K562 (cell line): ENCODE results near the gene LRRC25. TPM values are rescaled to one million over a fixed set of nuclear protein-coding genes. Genes with fewer than 3 reads are reported as not detected.

Experiments
- ATF2 ChIP-seq: sonication (generic); formaldehyde crosslinking; IDR thresholded peaks from 2 replicates; pipeline ENCODE4 v1.8.1; 2022; ENCODE audit warnings: missing genetic modification reagents
- BRD4 ChIP-seq: fragments of 200-600 bp; sonication (generic); IDR thresholded peaks from 2 replicates; pipeline ENCODE4 v1.6.1; 2017; ENCODE audit warnings: inconsistent platforms
- CBFB ChIP-seq: sonication (generic); formaldehyde crosslinking; IDR thresholded peaks from 2 replicates; pipeline ENCODE4 v1.4.0; 2020; ENCODE audit warnings: mild to moderate bottlenecking, missing genetic modification reagents
- CHD2 ChIP-seq: IDR thresholded peaks from 2 replicates; pipeline ENCODE4 v1.6.1; 2011; ENCODE audit warnings: low read depth, low read length
- EHMT2 ChIP-seq: fragments of 450-650 bp; IDR thresholded peaks from 2 replicates; pipeline ENCODE4 v1.6.1; 2018; ENCODE audit warnings: antibody characterized with exemption
- FOXJ2 ChIP-seq: fragments of 200-800 bp; sonication (Bioruptor generic); IDR thresholded peaks from 2 replicates; pipeline ENCODE4 v1.6.1; 2016; ENCODE audit warnings: missing genetic modification characterization, missing compliant biosample characterization
- FOXP1 ChIP-seq: sonication (generic); formaldehyde crosslinking; IDR thresholded peaks from 2 replicates; pipeline ENCODE4 v1.8.0; 2022; ENCODE audit warnings: mild to moderate bottlenecking, missing genetic modification reagents
- GTF2F1 ChIP-seq: IDR thresholded peaks from 2 replicates; pipeline ENCODE4 v1.6.1; 2011; ENCODE audit warnings: low read depth, low read length, improper control_type of control experiment
- HDAC1 ChIP-seq, 2 experiments: fragments of 450-650 bp; IDR thresholded peaks; 2 replicates each; pipeline ENCODE4 v1.6.1; 2016 to 2017; ENCODE audit warnings: inconsistent platforms in 1 of 2, mild to moderate bottlenecking in 1 of 2, moderate library complexity in 1 of 2
- HDAC8 ChIP-seq: fragments of 450-650 bp; IDR thresholded peaks from 2 replicates; pipeline ENCODE4 v1.6.1; 2016; ENCODE audit warnings: mild to moderate bottlenecking, missing genetic modification characterization, moderate library complexity, missing compliant biosample characterization
- MYBL2 ChIP-seq, 2 experiments: fragments of 450-650 bp in 1 of 2; sonication (generic) in 1 of 2; formaldehyde crosslinking in 1 of 2; IDR thresholded peaks; 2 replicates each; pipeline versions ENCODE4 v1.6.1 to v1.8.1; 2017 to 2022; ENCODE audit warnings: borderline replicate concordance in 1 of 2, inconsistent platforms in 1 of 2, low read depth in 1 of 2, mild to moderate bottlenecking in 1 of 2, missing genetic modification reagents in 1 of 2, moderate library complexity in 1 of 2
- NR1H2 ChIP-seq: sonication (generic); formaldehyde crosslinking; IDR thresholded peaks from 2 replicates; pipeline ENCODE4 v1.4.0; 2020; ENCODE audit warnings: mild to moderate bottlenecking, missing genetic modification reagents
- PHF8 ChIP-seq: fragments of 200-600 bp; sonication (generic); IDR thresholded peaks from 2 replicates; pipeline ENCODE4 v1.6.1; 2012; ENCODE audit warnings: mixed run types, mild to moderate bottlenecking, inconsistent platforms, low read length, moderate library complexity, borderline replicate concordance
- POLR2B ChIP-seq: fragments of 450-650 bp; IDR thresholded peaks from 2 replicates; pipeline ENCODE4 v1.6.1; 2018; ENCODE audit warnings: low read depth; ENCODE audit not compliant: partially characterized antibody
- STAT5B ChIP-seq: fragments of 250-450 bp; sonication (Bioruptor Pico); IDR thresholded peaks from 2 replicates; pipeline ENCODE4 v1.8.0; 2021; ENCODE audit warnings: mild to moderate bottlenecking, inconsistent platforms
- TAF9B ChIP-seq: fragments of 450-650 bp; IDR thresholded peaks from 2 replicates; pipeline ENCODE4 v1.6.1; 2018; ENCODE audit warnings: mild to moderate bottlenecking; ENCODE audit not compliant: partially characterized antibody
- TBL1XR1 ChIP-seq, 2 experiments: IDR thresholded peaks; 2 replicates each; pipeline ENCODE4 v1.6.1; 2012; ENCODE audit warnings: improper control_type of control experiment in 2 of 2, low read length in 2 of 2, mild to moderate bottlenecking in 1 of 2
- YY1 ChIP-seq, 3 experiments: IDR thresholded peaks; 2 replicates each; pipeline ENCODE4 v1.6.1; 2011; ENCODE audit warnings: low read length in 2 of 3, mild to moderate bottlenecking in 2 of 3, moderate library complexity in 2 of 3, borderline replicate concordance in 1 of 3, control low read depth in 1 of 3, low read depth in 1 of 3; ENCODE audit not compliant: insufficient read depth in 3 of 3, insufficient replicate concordance in 2 of 3, control insufficient read depth in 1 of 3, insufficient read length in 1 of 3; ENCODE audit errors: extremely low read depth in 1 of 3
- ZNF184 ChIP-seq: sonication (generic); formaldehyde crosslinking; IDR thresholded peaks from 2 replicates; pipeline ENCODE4 v1.5.0; 2020; ENCODE audit warnings: missing genetic modification reagents
- ZNF408 ChIP-seq: fragments of 250-450 bp; sonication (Bioruptor Pico); IDR thresholded peaks from 2 replicates; pipeline ENCODE4 v1.4.0; 2020; ENCODE audit warnings: low read depth, mild to moderate bottlenecking, moderate library complexity
- polyA plus RNA-seq, 8 experiments: library from polyadenylated mRNA; depleted of rRNA in 4 of 8; stranded (reverse) in 5 of 8; unstranded in 3 of 8; fragments of >200 nt; fragmentation: Nextera tagmentation in 2 of 8; fragmentation: Illumina TruSeq in 1 of 8; extraction: Ambion mirVana in 2 of 8; extraction: Trizol in 1 of 8; gene quantifications; 2 replicates each; pipeline versions ENCODE4 v1.2.1 to v1.2.3, GENCODE V29; 2011 to 2014; ENCODE audit warnings: inconsistent platforms in 1 of 8, missing spikeins in 1 of 8
- total RNA-seq, 7 experiments: library from RNA; depleted of rRNA in 6 of 7; stranded (reverse); fragments of >200 nt in 6 of 7; fragmentation: Illumina TruSeq in 2 of 7; extraction: Trizol in 2 of 7; gene quantifications; 2 replicates each; pipeline versions ENCODE4 v1.2.1 to v1.2.3, GENCODE V29; 2011 to 2021; ENCODE audit warnings: low replicate concordance in 1 of 7
- TF ChIP-seq, protein P1 (sequence below): fragments of 250-450 bp; sonication (Bioruptor Pico); IDR thresholded peaks from 2 replicates; pipeline ENCODE4 v1.4.0; 2020; ENCODE audit warnings: mild to moderate bottlenecking, moderate library complexity
- TF ChIP-seq, protein P2 (sequence below): fragments of 450-650 bp; conservative IDR thresholded peaks from 2 replicates; pipeline ENCODE4 v1.6.1; 2016; ENCODE audit warnings: missing genetic modification characterization, low read depth, mild to moderate bottlenecking, missing compliant biosample characterization, moderate library complexity

LRRC25 gene
- total and polyA plus RNA-seq, 9 of the 15 experiments (the other 6 are each of a cell fraction or from before 2014, with no cell fraction given), result 0.07 to 0.36 (median 0.10) TPM; not detected in 3

GRCh38 chr19:18417250-18418028 lies 20.0 kb upstream of the LRRC25 start (continued):
- TF ChIP-seq ZNF184 (CRISPR knock-in tag) (no peak), NR1H2 (CRISPR knock-in tag) (no peak), TBL1XR1 (IDR thresholded peaks at IDR 0.05; ENCODE audit: low read length in 2 of 2) (no peak), FOXJ2 (tag) (no peak), ZNF408 (CRISPR knock-in tag) (no peak), STAT5B (CRISPR knock-in tag) (no peak), CHD2 (no peak), EHMT2 (no peak), HDAC1 (IDR thresholded peaks at IDR 0.05) (peak in 1 of 2 experiments; percentile 38; a peak in 1 of 4 replicates), MYBL2 (IDR thresholded peaks at IDR 0.05; ENCODE audit: low read depth) (no peak), MYBL2 (CRISPR knock-in tag; IDR thresholded peaks at IDR 0.05; ENCODE audit: borderline replicate concordance) (no peak), POLR2B (peak; percentile 44), FOXP1 (no peak), ATF2 (CRISPR knock-in tag) (no peak), CBFB (CRISPR knock-in tag) (no peak), BRD4 (peak; percentile 94), YY1 (IDR thresholded peaks at IDR 0.05; ENCODE audit: borderline replicate concordance in 1 of 3, control insufficient read depth in 1 of 3, extremely low read depth in 1 of 3, insufficient read depth in 3 of 3, insufficient read length in 1 of 3, insufficient replicate concordance in 2 of 3, low read depth in 1 of 3, low read length in 2 of 3) (peak in 1 of 3 experiments; percentile 33), PHF8 (peak; percentile 55; the same call in 1 of the 2 replicates), TAF9B (no peak), GTF2F1 (no peak), HDAC8 (tag) (no peak; the same call in 1 of the 2 replicates)
- TF ChIP-seq, protein P1, sequence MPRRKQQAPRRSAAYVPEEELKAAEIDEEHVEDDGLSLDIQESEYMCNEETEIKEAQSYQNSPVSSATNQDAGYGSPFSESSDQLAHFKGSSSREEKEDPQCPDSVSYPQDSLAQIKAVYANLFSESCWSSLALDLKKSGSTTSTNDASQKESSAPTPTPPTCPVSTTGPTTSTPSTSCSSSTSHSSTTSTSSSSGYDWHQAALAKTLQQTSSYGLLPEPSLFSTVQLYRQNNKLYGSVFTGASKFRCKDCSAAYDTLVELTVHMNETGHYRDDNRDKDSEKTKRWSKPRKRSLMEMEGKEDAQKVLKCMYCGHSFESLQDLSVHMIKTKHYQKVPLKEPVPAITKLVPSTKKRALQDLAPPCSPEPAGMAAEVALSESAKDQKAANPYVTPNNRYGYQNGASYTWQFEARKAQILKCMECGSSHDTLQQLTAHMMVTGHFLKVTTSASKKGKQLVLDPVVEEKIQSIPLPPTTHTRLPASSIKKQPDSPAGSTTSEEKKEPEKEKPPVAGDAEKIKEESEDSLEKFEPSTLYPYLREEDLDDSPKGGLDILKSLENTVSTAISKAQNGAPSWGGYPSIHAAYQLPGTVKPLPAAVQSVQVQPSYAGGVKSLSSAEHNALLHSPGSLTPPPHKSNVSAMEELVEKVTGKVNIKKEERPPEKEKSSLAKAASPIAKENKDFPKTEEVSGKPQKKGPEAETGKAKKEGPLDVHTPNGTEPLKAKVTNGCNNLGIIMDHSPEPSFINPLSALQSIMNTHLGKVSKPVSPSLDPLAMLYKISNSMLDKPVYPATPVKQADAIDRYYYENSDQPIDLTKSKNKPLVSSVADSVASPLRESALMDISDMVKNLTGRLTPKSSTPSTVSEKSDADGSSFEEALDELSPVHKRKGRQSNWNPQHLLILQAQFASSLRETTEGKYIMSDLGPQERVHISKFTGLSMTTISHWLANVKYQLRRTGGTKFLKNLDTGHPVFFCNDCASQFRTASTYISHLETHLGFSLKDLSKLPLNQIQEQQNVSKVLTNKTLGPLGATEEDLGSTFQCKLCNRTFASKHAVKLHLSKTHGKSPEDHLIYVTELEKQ (CRISPR knock-in tag), result peak; percentile 58; the same call in 1 of the 2 replicates
- TF ChIP-seq, protein P2, sequence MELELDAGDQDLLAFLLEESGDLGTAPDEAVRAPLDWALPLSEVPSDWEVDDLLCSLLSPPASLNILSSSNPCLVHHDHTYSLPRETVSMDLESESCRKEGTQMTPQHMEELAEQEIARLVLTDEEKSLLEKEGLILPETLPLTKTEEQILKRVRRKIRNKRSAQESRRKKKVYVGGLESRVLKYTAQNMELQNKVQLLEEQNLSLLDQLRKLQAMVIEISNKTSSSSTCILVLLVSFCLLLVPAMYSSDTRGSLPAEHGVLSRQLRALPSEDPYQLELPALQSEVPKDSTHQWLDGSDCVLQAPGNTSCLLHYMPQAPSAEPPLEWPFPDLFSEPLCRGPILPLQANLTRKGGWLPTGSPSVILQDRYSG (tag), result no peak
